IMR-90 (cell line): ENCODE measurements around the gene GFM1.

Source experiments
- CEBPB ChIP-seq: IDR thresholded peaks from 2 replicates; pipeline ENCODE4 v1.6.1; 2012; ENCODE audit warnings: low read depth, low read length, improper control_type of control experiment
- SMC3 ChIP-seq: fragments of 150-350 bp; IDR thresholded peaks from 2 replicates; pipeline ENCODE4 v1.6.1; 2016; ENCODE audit warnings: low read depth, mild to moderate bottlenecking, antibody characterized with exemption, low read length, moderate library complexity
- TF ChIP-seq, protein P1 (sequence below): conservative IDR thresholded peaks from 2 replicates; pipeline ENCODE4 v1.5.1; 2012; ENCODE audit warnings: mild to moderate bottlenecking, low read depth, low read length, improper control_type of control experiment

DNA sequence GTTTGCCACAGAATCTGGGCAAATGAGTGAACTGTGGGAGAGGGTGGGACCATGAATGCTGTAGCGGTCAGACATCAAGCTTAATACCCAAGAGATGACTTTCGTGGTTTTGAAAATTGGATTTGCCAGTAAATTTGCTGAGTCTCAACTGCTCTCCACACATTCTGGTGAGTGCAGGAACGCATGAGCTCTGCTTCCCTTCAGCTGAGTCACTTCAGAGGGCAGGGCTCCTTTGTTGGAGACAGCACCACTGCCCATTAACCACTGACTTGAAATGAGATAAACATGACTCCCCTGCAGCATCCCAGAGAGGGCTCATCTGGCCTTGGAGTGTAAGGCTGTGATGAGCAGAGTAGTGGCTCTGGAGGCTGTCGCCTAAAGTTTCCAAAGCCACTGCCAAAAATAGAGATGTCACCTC lies 65.3 kb downstream of the GFM1 start:
- TF ChIP-seq, protein P1, sequence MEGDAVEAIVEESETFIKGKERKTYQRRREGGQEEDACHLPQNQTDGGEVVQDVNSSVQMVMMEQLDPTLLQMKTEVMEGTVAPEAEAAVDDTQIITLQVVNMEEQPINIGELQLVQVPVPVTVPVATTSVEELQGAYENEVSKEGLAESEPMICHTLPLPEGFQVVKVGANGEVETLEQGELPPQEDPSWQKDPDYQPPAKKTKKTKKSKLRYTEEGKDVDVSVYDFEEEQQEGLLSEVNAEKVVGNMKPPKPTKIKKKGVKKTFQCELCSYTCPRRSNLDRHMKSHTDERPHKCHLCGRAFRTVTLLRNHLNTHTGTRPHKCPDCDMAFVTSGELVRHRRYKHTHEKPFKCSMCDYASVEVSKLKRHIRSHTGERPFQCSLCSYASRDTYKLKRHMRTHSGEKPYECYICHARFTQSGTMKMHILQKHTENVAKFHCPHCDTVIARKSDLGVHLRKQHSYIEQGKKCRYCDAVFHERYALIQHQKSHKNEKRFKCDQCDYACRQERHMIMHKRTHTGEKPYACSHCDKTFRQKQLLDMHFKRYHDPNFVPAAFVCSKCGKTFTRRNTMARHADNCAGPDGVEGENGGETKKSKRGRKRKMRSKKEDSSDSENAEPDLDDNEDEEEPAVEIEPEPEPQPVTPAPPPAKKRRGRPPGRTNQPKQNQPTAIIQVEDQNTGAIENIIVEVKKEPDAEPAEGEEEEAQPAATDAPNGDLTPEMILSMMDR: no peak
- no peak for TF ChIP-seq CEBPB
- no peak for TF ChIP-seq SMC3
